Measurements from ENCODE around the gene ARNT2. TPM values are rescaled to one million over a fixed set of nuclear protein-coding genes. Genes with fewer than 3 reads are reported as not detected.
"Not testable (repeated sequence)": the region's sequence is repeated elsewhere in the genome, so short reads cannot be mapped to it uniquely, and the experiment has no call there.

ARNT2 gene
- total RNA-seq (2014; rRNA removed; shearing (Covaris generic)) = 1.5 and 3.1 TPM in 2 replicates

DNA sequence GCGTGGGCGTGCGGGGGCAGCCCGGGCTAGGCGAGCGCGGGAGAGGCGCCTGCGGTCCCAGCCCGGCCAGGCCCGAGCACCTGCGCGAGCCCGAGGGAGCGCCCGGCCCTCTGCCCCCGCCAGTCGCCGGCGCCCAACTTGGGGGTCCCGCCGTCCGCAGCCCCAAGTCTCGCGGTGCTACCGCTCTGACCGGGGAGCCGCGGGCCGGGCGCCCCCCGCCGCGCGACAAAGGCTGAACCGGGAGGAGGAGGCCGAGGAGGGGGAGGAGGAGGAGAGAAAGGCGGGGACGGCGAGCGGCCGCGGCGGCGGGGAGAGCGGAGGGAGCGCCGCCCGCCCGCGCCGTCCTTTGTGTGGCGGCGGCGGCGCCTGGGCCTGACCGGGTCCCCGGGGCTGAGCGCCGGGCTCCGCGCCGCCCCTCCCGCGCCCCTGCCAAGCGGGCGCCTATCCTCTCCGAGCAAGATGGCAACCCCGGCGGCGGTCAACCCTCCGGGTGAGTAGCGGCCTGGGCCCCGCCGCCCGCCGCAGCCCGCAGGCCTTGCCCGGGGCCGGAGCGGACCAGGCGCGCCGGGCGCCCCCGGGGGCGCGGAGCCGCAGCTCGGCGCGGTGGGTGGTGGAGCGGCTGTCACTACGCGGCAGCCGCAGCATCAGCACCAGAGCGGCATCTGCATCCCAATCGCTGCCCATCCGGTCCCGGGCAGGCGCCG is at the start of gene ARNT2:
ARNT2 (plus strand) TSS at position 326 of the 704 bp plus-strand sequence; CDS start at position 460, 134 bp downstream.
- H3K27me3 ChIP-seq (ENCODE audit: control insufficient read depth, insufficient read depth, low read length) = peaks cover 27% of the 10 kb centered on the region
- H3K4me3 ChIP-seq (ENCODE audit: insufficient read depth, low read depth, low read length) = peak within 1 kb of the TSS; percentile 54
- DNase-seq = peak; percentile 90
- no peaks in the 10 kb centered on the region for H3K36me3 ChIP-seq (replicated peaks; ENCODE audit: control insufficient read depth, insufficient read depth, low read length)

DNA sequence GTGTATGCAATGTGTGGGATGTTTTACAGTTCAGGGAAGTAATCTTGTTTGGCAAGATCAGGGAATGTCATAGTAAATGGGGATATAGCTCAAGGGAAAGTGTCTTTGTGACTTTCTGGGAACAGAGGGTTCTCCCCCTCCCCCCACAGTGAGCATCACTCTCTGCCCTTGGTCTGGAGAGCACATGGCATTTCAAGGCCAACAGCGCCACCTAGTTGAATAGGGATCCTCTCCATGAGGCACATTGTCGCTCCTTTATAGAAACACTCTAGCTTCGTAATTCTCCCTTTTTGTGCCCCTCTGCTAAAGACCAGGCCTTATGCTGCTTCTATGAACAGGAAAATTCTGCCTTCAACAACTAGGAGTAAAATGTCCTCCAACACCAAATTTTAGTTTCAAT is 37.1 kb upstream of the ARNT2 start:
- Histone ChIP-seq H3K27me3 (ENCODE audit: control insufficient read depth, insufficient read depth, low read length) (no peaks in the 10 kb centered on the region), H3K36me3 (replicated peaks; ENCODE audit: control insufficient read depth, insufficient read depth, low read length) (no peaks in the 10 kb centered on the region), H3K4me3 (ENCODE audit: insufficient read depth, low read depth, low read length) (no peak overlapping the region)
- peak; percentile 63 for DNase-seq

DNA sequence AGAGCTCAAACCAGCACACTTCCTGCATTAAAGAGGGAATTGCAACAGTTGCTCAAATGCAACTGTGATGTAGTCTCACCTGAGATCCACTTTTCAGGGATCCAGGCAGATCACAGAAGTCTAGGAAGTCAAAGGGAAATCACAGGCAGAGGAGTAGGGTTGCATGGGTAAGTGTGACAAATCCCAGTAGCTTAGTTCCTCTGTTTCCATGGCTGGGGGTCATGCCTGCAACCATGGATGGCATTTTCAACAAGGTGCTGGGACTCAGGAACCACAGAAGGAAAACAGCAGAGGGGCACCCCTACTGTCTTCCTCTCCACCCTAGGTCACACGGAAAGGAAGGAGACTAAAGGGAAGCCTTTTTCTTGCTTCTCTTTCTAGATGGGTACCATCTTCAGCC is 36.5 kb upstream of the ARNT2 start:
- Histone ChIP-seq H3K36me3 (replicated peaks; ENCODE audit: control insufficient read depth, insufficient read depth, low read length) (no peaks in the 10 kb centered on the region), H3K27me3 (ENCODE audit: control insufficient read depth, insufficient read depth, low read length) (no peaks in the 10 kb centered on the region), H3K4me3 (ENCODE audit: insufficient read depth, low read depth, low read length) (no peak overlapping the region)
- DNase-seq = no peak

DNA sequence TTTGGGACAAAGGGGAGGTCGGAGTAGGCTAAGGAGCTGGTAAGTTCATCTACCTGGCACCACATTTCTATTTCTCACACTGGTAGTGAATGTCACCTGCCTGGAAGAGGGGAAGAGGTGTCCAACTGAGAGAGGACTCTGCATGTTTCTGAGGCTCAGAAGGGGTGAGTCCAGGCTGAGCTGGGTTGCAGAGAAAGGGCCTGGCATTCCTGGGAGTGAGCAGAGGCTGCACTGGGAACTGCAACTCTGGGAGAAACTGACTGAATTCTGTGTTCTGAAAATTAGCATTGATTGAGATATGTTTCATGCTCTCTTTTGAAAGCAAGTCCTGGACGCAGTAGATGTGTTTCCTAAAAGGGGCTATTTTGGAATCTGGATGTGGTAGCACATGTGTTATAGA is 32.3 kb upstream of the ARNT2 start:
- DNase-seq = peak; percentile 33
- Histone ChIP-seq H3K27me3 (ENCODE audit: control insufficient read depth, insufficient read depth, low read length) (no peaks in the 10 kb centered on the region), H3K36me3 (replicated peaks; ENCODE audit: control insufficient read depth, insufficient read depth, low read length) (no peaks in the 10 kb centered on the region), H3K4me3 (ENCODE audit: insufficient read depth, low read depth, low read length) (no peak overlapping the region)

DNA sequence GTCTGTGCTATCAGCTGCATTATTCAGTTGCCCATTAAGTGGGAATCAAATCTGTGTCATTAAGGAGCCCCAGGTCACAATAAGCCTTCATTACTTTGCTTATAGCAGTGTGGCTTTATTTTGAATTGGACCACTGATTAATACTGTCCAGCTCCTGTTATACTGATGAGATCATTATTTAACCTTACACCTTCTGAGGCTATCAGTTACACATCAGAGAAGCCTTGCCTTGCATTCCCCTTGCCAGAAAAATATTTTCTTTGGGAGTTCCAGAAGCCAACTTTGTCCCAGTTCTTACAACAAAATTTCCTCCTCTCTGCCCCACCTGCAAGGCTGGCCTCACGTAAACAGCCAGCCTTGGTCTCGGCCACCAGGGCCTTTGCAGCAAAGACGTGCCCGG is 29.7 kb upstream of the ARNT2 start:
- H3K27me3 ChIP-seq (ENCODE audit: control insufficient read depth, insufficient read depth, low read length) = no peaks in the 10 kb centered on the region
- no peak for DNase-seq

DNA sequence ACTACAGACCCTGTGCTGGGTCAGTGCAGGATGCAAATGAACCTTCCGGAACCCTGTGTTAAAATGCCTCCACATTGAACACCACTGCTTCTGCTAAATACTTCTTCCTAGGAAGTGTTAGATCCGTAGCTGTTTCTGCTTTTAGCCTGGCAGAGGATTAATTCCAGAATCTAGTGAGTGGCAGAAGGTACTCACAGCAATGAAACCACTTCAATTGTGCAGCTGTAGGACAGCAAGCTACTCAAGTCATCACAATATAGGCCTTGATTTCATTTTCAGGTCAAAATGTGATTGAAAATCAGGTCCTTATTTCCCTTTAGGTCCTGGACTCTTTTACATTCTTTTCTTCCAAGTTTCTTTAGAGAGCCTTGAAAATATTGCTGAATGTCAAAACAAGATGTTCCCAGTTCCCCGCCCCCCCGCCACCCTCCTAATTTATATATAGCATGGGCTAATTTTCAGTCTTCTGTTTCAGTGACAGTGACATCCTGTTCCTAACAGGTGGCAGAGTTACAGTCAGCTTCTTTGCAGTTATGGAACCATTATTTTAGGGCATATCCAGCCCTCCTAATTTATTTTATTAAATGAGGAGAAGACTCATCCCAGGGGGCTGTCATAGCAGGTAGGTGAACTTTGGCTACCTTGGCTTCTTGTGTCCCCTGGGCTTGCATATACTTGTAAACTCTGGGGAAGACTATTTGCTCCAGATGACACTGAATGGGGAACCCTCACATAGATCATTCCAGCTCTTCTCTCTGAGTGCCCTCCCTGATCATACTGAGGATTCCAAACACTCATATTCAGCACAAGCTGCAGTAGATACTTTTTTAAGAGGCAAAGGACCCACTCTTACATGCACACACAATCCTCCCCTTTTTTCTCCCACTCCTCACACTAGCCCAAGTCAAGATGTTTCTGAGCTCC is 28.0 kb upstream of the ARNT2 start:
- Histone ChIP-seq H3K4me3 (ENCODE audit: insufficient read depth, low read depth, low read length) (no peak overlapping the region), H3K27me3 (ENCODE audit: control insufficient read depth, insufficient read depth, low read length) (no peaks in the 10 kb centered on the region), H3K36me3 (replicated peaks; ENCODE audit: control insufficient read depth, insufficient read depth, low read length) (no peaks in the 10 kb centered on the region)
- no peak for DNase-seq

More for the DNA sequence above, 29.7 kb upstream of the ARNT2 start:
- Histone ChIP-seq H3K36me3 (replicated peaks; ENCODE audit: control insufficient read depth, insufficient read depth, low read length) (no peaks in the 10 kb centered on the region), H3K4me3 (ENCODE audit: insufficient read depth, low read depth, low read length) (no peak overlapping the region)

DNA sequence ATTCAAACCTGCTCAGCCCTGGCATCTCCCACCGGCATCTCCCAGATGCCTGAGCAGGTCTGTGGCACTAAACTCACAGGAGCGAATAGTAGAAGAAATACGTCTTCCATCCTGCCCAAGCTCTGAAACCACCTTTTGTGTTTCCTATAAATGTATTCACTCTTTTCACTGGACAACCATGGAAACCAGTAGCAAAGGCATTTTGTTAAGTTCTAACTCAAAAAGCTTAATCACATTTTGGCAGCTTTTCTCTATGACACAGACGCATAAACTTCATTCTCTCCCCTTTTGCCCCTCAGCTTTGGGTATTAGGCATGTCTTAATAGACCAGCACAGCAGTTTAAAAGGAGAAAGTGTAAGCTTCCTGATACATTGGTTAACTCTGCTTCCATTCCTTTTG is 24.5 kb upstream of the ARNT2 start:
- no peaks in the 10 kb centered on the region for H3K27me3 ChIP-seq (ENCODE audit: control insufficient read depth, insufficient read depth, low read length)

DNA sequence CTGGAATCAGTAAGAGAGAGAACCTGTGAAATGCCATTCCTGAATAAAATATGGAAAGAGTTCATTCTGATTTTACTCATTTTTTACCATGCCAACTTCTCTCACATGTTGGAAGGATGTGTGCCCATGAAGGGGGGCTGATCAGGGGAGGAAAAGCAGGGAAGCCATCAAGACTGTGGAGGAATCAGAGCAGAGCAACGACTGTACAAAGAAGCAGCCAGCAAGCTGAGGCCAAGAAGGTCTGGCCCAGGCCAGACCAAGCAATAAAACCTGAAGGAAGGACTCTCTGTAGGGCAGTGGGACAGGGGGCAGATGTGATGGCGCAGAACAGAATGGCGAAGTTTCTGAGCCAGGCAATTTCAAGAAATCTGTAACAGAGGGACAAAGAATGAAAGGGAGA is 24.0 kb upstream of the ARNT2 start:
- Histone ChIP-seq H3K4me3 (ENCODE audit: insufficient read depth, low read depth, low read length) (no peak overlapping the region), H3K27me3 (ENCODE audit: control insufficient read depth, insufficient read depth, low read length) (no peaks in the 10 kb centered on the region), H3K36me3 (replicated peaks; ENCODE audit: control insufficient read depth, insufficient read depth, low read length) (no peaks in the 10 kb centered on the region)
- DNase-seq = no peak

More for the DNA sequence above, 24.5 kb upstream of the ARNT2 start:
- Histone ChIP-seq H3K4me3 (ENCODE audit: insufficient read depth, low read depth, low read length) (no peak overlapping the region), H3K36me3 (replicated peaks; ENCODE audit: control insufficient read depth, insufficient read depth, low read length) (no peaks in the 10 kb centered on the region)
- DNase-seq = no peak

DNA sequence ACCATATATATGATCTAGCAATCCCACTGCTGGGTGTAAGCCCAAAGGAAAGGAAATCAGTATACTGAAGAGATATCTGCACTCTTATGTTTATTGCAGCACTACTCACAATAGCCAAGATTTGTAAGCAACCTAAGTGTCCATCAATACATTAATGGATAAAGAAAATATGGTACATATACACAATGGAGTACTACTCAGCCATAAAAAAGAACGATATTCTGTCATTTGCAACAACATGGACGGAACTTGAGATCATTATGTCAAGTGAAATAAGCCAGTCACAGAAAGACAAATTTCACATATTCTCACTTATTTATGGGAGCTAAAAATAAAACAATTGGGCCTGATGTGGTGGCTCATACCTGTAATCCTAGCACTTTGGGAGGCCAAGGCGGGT is 21.9 kb upstream of the ARNT2 start:
- no peaks in the 10 kb centered on the region for H3K36me3 ChIP-seq (replicated peaks; ENCODE audit: control insufficient read depth, insufficient read depth, low read length)
- no peak for DNase-seq
- H3K27me3 ChIP-seq (ENCODE audit: control insufficient read depth, insufficient read depth, low read length) = no peaks in the 10 kb centered on the region
- no peak overlapping the region for H3K4me3 ChIP-seq (ENCODE audit: insufficient read depth, low read depth, low read length)

DNA sequence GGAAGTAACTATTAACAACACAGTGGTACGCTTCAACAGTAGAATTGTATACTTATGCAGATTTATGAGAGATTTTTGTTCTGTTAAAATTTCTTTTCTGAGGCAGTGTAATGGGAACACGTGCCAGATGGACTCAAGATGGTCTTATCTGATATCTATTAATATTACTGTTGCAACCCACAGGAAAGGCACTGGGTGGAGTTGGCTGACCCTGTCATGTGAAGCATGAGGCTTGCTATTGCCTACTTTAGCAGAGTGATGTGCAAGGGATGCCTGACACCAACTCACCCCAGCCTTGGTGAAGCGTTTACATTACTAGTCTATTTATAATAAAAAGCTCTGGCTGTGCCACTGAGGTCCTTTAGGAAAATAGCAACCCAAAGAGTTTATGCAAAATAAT is 19.8 kb upstream of the ARNT2 start:
- Histone ChIP-seq H3K36me3 (replicated peaks; ENCODE audit: control insufficient read depth, insufficient read depth, low read length) (no peaks in the 10 kb centered on the region), H3K4me3 (ENCODE audit: insufficient read depth, low read depth, low read length) (no peak overlapping the region), H3K27me3 (ENCODE audit: control insufficient read depth, insufficient read depth, low read length) (no peaks in the 10 kb centered on the region)
- no peak for DNase-seq

DNA sequence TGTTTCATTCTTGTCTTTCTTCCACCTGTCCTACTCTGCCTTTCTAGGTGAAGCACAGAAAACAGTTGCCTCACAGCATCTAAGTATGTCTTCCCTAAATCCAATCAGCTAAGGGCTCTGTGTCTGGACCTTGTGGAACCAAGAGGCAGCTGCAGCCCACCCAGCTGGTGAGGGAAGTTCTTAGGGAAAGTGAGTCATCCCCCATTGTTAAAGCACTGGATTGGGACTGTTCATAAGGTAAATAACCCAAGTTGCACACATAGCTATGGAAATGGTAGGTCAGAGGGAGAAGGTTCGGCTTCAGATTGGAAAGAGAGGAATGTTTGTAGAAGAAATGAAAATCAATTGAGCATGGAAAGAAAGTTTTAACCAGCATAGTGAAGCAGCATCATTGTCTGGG is 18.0 kb upstream of the ARNT2 start:
- H3K27me3 ChIP-seq (ENCODE audit: control insufficient read depth, insufficient read depth, low read length) = no peaks in the 10 kb centered on the region

DNA sequence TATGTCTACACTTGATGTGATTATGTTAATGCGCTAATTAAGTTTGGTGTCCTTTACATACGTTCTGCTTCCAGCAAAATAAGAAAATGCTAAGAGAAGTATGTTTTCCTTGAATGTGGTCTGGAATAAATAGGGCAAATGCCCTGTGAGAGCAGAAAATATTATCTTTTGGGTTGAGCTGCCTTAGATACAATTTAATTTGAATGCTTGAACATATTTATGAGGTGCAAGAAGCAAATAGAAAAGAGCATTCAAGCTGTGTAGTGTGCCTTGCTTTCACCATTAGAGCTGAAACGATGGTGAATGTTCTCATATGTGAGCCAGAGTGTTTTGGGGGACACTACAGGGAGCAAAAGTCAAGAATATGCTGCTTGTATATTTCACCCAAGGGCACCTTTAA is 15.9 kb upstream of the ARNT2 start:
- Histone ChIP-seq H3K36me3 (replicated peaks; ENCODE audit: control insufficient read depth, insufficient read depth, low read length) (no peaks in the 10 kb centered on the region), H3K4me3 (ENCODE audit: insufficient read depth, low read depth, low read length) (no peak overlapping the region), H3K27me3 (ENCODE audit: control insufficient read depth, insufficient read depth, low read length) (no peaks in the 10 kb centered on the region)
- DNase-seq = no peak

More for the DNA sequence above, 18.0 kb upstream of the ARNT2 start:
- DNase-seq = no peak
- no peaks in the 10 kb centered on the region for H3K36me3 ChIP-seq (replicated peaks; ENCODE audit: control insufficient read depth, insufficient read depth, low read length)
- no peak overlapping the region for H3K4me3 ChIP-seq (ENCODE audit: insufficient read depth, low read depth, low read length)

DNA sequence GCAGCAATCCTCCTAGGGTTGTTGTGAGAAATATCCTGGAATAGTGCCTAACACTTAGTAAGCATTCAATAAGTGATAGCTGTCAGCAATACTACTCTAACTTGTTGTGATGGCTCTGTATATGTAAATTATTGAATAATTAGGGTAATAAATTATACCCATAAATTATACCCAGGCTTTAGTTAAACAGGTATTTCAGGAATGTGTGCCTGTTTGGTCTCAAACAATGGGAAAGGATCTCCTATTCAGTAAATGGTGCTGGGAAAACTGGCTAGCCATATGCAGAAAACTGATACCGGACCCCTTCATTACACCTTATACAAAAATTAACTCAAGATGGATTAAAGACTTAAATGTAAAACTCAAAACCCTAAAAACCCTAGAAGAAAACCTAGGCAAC is 14.8 kb upstream of the ARNT2 start:
- no peak for DNase-seq
- no peaks in the 10 kb centered on the region for H3K27me3 ChIP-seq (ENCODE audit: control insufficient read depth, insufficient read depth, low read length)
- H3K36me3 ChIP-seq (replicated peaks; ENCODE audit: control insufficient read depth, insufficient read depth, low read length) = no peaks in the 10 kb centered on the region
- H3K4me3 ChIP-seq (ENCODE audit: insufficient read depth, low read depth, low read length) = no peak overlapping the region

DNA sequence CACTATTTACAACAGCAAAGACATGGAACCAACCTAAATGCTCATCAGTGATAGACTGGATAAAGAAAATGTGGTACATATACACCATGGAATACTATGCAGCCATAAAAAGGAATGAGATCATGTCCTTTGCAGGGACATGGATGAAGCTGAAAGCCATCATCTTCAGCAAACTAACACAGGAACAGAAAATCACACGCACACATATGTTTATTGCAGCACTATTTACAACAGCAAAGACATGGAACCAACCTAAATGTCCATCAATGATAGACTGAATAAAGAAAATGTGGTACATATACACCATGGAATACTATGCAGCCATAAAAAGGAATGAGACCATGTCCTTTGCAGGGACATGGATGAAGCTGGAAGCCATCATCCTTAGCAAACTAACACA is 13.2 kb upstream of the ARNT2 start:
- not testable (repeated sequence) for H3K4me3 ChIP-seq (ENCODE audit: insufficient read depth, low read depth, low read length); DNase-seq; H3K27me3 ChIP-seq (ENCODE audit: control insufficient read depth, insufficient read depth, low read length); H3K36me3 ChIP-seq (replicated peaks; ENCODE audit: control insufficient read depth, insufficient read depth, low read length)

DNA sequence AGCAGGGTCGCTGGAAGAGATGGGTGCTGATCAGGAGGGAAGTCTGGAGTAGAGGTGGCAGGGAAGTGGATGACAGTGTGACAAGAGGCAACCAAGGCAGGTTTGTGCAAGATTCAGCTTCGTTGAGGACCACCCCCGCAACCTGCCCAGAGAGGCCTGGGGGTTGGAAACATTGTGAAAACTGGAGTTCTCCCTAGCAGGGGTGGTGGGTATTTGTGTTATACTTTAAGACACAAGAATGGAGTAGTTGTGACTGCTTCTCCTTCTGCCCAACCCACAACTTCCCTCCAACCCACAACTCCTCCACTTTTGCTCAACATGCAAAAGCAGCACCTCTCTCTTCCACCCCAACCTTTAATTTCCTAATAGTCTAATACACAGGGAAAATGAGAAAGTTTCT is 8.6 kb upstream of the ARNT2 start:
- H3K36me3 ChIP-seq (replicated peaks; ENCODE audit: control insufficient read depth, insufficient read depth, low read length) = no peaks in the 10 kb centered on the region
- no peaks in the 10 kb centered on the region; the same call in 1 of the 2 replicates for H3K27me3 ChIP-seq (ENCODE audit: control insufficient read depth, insufficient read depth, low read length)
- no peak for DNase-seq
- H3K4me3 ChIP-seq (ENCODE audit: insufficient read depth, low read depth, low read length) = no peak overlapping the region

All from H7 (cell line).